Subcutaneous adipose tissue (tissue), 4 donors: ENCODE measurements around the gene EXOC4. TPM values are rescaled to one million over a fixed set of nuclear protein-coding genes. Genes with fewer than 3 reads are reported as not detected.

Source experiments
- CTCF ChIP-seq: fragments of 450-650 bp; IDR thresholded peaks from one replicate; pipeline ENCODE4 v1.5.1; 2016; ENCODE audit warnings: low read depth, mild to moderate bottlenecking, control low read depth, antibody characterized with exemption, moderate library complexity
- total RNA-seq, 4 donors: library from RNA; depleted of rRNA; stranded (reverse); fragments of >200 nt; gene quantifications; one replicate each; pipeline ENCODE4 v1.1.0, GENCODE V29; 2016

Gene EXOC4
- total RNA-seq, 4 donors from 2014 or later, result 62.9 to 84.3 (median 77.3) TPM

GRCh38 chr7:133858311-133858710, 605.4 kb downstream of the EXOC4 start:
- no peak for TF ChIP-seq CTCF

GRCh38 chr7:133859231-133859630, 606.4 kb downstream of the EXOC4 start:
- TF ChIP-seq CTCF, result no peak

GRCh38 chr7:133859871-133860450, 607.1 kb downstream of the EXOC4 start:
- no peak for TF ChIP-seq CTCF

- TF ChIP-seq CTCF, result no peak
These were observed 607.9 kb downstream of the EXOC4 start for GRCh38 chr7:133860628-133861335.

- no peak for TF ChIP-seq CTCF
These were observed 609.0 kb downstream of the EXOC4 start for GRCh38 chr7:133861876-133862275.

GRCh38 chr7:133863362-133864061, 610.6 kb downstream of the EXOC4 start:
- no peak for TF ChIP-seq CTCF

GRCh38 chr7:133869556-133869955, 616.7 kb downstream of the EXOC4 start:
- TF ChIP-seq CTCF, result no peak
